NCI-H446 treated with DMSO at 0.1 percent for 48 hours (cell line): ENCODE results near the gene SLC9A1.

Experiments used
- DNase-seq: peaks from one replicate; lab custom pipeline; 2025; lab: John Stamatoyannopoulos, UW

Gene SLC9A1

GRCh38 chr1:27102707-27103468, 52.0 kb downstream of the SLC9A1 start:
- DNase-seq: peak; percentile 11

- DNase-seq: no peak
Observed at GRCh38 chr1:27102134-27102706, 52.7 kb downstream of the SLC9A1 start.

- no peak for DNase-seq
Observed at GRCh38 chr1:27101696-27102095, 53.2 kb downstream of the SLC9A1 start.

GRCh38 chr1:27101054-27101491, 53.9 kb downstream of the SLC9A1 start:
- no peak for DNase-seq

- no peak for DNase-seq
Observed at GRCh38 chr1:27100335-27101053, 54.4 kb downstream of the SLC9A1 start.

GRCh38 chr1:27099587-27100334, 55.2 kb downstream of the SLC9A1 start:
- no peak for DNase-seq

GRCh38 chr1:27099135-27099586, 55.8 kb downstream of the SLC9A1 start:
- DNase-seq: no peak

GRCh38 chr1:27098431-27099134, 56.3 kb downstream of the SLC9A1 start:
- DNase-seq: no peak

- peak; percentile 19 for DNase-seq
Observed at GRCh38 chr1:27097484-27097917, 57.4 kb downstream of the SLC9A1 start.

GRCh38 chr1:27095576-27095975, 59.3 kb downstream of the SLC9A1 start:
- DNase-seq: no peak

GRCh38 chr1:27092888-27093287, 62.0 kb downstream of the SLC9A1 start:
- DNase-seq: no peak

- no peak for DNase-seq
Observed at GRCh38 chr1:27090911-27091310, 64.0 kb downstream of the SLC9A1 start.

- no peak for DNase-seq
Observed at GRCh38 chr1:27087371-27088220, 67.3 kb downstream of the SLC9A1 start.

GRCh38 chr1:27086628-27087027, 68.3 kb downstream of the SLC9A1 start:
- no peak for DNase-seq

- DNase-seq: no peak
Observed at GRCh38 chr1:27086026-27086425, 68.9 kb downstream of the SLC9A1 start.

- no peak for DNase-seq
Observed at GRCh38 chr1:27084107-27084506, 70.8 kb downstream of the SLC9A1 start.

GRCh38 chr1:27077968-27078367, 77.0 kb downstream of the SLC9A1 start:
- DNase-seq: no peak

- no peak for DNase-seq
Observed at GRCh38 chr1:27076803-27077202, 78.1 kb downstream of the SLC9A1 start.

- DNase-seq: no peak
Observed at GRCh38 chr1:27074175-27074780, 80.6 kb downstream of the SLC9A1 start.

GRCh38 chr1:27071049-27071416, 83.9 kb downstream of the SLC9A1 start:
- DNase-seq: peak; percentile 20
